Activated naive CD4-positive, alpha-beta T cell treated with anti-CD3 and anti-CD28 coated beads, Interleukin-2, amount 50 U/mL, for 16 hours (primary cell): ENCODE results near the gene NUDT16.

ENCODE experiments used
- DNase-seq: peaks from one replicate; pipeline ENCODE4 v3.0.0-alpha.2; 2020

Gene NUDT16

DNA sequence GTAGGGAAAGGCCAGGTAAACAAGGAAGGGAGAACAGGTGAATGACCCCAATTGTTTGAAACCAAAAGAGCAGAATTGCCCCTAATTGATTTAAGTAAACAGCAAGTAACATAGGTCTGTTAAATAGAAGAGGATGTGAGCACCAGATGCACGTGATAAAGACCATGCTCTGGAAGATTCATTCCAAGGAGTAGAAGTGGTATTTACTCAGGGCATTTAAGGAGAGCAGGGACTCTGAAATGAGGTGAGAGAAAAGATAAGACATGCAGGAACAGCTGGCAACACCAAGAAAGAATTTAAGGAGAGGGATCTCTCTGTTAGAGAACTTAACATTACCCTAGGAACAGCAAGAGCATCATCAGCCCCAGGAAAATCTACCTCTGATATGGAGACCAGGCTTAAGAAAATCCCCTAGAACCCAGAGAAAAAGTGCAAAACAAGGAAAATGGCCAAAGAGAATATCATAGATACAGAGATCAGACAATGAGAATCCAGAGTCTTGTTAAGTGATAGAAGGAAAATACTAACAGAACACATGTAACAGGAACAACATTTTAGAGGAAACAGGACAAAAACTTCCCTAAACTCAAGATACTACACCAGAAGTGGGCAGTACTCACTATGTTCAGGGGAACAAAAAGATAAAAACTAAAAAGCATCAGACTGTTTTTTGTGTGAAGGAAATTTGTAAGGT lies 6.4 kb downstream of the NUDT16 start:
- no peak for DNase-seq

DNA sequence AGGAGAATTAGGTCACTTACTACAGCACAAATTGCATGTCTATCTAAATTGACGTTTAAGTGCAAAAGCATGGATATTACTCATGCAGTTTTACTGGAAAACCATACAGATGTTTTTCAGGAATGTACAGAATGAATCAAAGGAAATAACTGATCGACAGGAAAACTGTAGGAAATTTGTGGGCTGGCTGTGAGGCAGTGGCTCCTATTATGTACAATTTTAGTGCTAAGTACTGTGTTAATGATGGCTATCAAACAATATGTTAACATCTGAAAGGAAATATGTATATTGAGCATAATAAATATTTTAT lies 6.9 kb downstream of the NUDT16 start:
- DNase-seq, result no peak

DNA sequence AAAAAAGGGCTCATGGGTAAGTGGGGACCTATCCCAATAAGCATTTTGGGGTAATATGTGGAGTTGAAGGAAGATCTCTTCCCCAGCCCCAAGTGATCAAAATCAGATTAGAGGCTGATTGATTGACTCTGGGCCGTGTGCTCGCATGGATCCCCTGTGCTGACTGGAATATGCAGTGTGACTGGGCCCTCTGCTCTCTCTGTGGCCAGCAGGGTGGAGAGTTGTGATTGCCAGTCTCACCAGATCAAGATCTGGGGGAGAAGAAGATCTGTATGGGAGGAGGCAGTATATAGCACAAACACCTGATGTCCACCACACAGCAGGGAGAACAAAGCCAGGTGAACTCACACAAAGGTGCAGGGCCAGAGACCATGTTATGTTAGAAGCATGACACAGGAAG lies 8.8 kb downstream of the NUDT16 start:
- no peak for DNase-seq

DNA sequence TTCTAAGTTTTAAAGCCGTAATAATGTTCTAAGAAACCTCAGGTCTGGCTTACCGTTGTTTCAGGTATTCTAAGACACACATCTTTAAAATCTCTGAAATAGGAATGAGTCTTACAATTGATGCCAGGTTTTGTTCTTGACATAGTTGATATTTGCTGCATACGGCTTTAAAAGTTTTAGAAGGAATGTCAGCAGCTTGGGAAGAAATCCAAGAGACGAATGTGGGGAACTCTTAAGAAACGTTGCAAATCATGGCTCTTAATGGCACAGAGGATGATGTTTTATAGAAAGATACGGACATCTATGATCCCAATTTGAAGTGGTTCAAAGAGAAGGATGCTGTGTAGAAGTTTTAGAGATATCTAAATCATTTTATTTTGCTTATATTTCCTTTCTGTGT lies 11.5 kb downstream of the NUDT16 start:
- DNase-seq, result no peak

DNA sequence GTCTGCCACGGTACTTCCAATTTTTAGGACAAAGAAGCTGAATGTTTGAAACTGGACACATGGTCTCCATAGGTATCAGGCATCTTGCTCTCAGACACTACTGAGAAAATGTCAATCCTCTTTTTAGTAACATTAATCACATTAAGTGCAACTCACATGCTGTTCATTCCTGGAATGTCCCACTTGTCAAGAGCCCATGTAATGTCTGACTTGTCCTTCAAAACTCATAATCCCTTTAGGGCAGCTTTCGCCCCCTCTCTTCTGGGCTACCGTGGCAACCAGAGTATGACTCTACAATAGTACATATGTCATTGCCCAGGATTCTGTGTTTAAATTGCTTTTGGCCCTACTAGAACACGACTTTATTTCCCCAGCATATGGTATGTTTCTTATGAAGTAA lies 12.3 kb downstream of the NUDT16 start:
- no peak for DNase-seq

DNA sequence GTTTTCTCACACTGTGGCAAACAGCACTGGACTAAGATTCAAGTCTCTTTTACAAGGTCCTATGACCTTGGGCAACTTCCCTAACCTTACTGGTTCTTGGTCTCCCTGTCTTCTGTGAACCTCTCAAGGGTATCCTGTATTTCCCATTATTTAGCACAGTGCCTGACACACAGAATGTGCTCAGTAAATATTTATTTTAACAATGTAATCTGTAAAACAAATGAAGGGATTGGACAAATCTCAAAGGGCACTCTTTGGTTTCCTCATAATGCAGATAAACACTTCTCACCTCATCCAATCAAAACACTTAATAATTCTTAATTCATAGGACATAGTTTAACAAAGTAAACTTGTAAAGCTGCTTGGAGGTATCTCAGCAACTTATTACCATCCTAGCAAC lies 12.8 kb downstream of the NUDT16 start:
- DNase-seq, result no peak

DNA sequence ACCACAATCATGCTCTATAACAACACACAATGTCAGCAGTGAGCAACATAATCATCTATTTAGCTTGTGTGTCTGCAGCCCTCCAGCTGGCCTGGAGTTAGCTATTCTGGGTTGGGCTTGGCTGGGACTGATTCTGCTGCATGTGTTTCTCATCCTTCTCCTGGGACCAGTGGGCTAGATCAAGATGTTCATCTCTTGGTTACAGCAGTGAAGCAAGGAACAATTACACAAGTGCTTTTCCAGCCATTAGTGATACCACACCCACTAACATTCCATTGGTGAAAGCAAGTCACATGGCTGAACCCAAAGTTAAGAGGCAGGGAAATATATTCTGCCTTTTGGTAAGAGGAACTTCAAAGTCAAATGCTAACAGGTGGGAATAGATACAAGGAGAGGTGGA lies 14.6 kb downstream of the NUDT16 start:
- no peak for DNase-seq

DNA sequence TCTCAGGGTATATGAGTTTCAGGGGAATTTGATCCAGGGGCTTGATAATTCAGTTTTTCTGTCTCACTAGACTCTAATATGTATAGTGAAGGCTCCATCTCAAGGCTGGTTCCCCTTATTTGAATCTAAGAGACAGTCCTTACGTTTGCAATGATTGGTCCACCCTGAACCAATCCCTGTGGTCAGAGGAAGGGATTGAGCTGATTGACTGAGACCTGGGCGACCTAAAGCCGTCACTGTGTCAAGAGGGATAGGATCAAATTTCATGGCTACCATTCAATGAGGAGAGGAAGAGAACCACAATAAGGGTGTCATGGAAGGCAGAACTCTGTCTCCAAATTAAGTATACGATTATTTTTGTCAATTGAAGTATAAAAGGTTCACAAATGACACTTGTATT lies 16.3 kb downstream of the NUDT16 start:
- DNase-seq, result no peak

DNA sequence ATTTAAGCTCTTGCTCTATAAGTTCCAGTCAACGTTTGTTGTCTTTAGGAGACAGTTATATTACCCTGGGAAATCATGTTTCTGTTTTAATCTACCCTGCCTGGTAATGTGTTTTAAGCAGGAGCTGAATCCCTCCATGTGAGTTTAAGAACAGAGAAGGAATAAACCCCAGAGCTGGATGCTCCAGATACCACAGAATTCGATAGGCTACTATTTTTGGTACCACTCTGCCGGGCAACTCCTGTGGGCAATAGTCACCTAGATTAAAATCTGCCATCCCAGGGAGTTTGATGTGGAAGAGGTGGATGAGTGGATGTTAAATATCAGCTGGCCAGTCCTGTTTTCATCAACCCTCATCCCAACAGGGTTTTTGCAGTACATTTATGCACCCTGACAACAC lies 20.4 kb downstream of the NUDT16 start:
- DNase-seq, result no peak

DNA sequence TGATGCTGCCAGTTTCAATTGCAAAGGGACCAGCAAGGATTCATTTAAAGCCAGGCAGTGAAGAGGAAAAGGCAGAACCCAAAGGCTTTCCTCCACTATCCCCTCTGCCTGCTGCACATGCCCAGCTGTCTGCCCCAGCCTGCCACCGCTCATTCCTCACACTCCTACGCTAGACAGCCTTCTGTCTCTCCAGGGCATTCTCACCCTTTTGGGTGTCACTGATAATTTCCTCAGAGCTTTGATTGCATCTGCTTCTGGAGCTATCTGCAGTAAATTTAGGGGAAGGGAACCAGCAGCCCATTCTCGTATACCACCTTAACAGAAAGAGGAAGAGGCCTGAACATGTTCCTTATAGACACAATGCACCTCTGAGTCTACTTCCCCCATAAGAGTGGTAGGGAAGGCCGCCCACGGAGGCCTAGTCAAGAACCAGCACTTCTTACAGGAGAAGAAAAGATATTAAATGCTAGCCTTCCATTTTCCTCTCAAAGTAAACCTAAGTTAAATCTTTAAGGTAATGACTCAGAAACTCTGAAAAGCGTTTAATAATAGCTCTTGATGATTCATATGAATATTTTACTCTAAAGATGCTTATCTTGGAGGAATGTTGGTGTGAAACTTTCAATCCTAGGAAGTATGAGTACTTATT lies 20.9 kb downstream of the NUDT16 start:
- DNase-seq, result no peak

DNA sequence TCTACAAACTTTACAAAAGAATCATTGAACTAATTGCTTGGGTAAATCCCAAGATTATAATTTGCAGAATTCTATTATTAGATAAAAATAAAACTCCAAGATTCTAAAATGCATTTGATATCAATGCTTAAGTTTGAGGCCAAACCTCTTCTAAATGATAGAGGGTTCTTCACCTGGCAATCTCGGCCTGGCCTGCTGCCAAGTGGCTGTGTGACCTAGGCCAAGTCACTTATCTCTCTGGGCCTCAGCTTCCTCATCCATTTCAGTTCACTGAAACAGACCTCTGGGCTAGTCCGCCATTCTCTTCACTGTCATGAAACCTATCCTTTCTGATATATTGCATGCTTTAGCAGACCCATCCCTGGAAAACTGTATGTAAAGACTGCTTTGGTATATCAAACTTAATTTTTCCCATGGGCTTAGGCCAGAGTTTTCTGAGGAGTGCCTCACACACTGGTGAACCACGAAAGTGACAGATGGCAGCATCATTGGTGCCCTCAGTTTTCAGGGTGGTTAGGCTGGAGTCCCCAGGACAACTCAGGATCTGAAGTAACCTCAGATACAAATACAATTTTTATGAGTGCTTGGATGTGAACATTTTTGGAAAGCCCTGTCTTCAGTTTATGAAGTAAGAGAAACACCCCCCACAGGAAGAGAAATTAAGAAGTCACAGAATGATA lies 21.8 kb downstream of the NUDT16 start:
- no peak for DNase-seq

DNA sequence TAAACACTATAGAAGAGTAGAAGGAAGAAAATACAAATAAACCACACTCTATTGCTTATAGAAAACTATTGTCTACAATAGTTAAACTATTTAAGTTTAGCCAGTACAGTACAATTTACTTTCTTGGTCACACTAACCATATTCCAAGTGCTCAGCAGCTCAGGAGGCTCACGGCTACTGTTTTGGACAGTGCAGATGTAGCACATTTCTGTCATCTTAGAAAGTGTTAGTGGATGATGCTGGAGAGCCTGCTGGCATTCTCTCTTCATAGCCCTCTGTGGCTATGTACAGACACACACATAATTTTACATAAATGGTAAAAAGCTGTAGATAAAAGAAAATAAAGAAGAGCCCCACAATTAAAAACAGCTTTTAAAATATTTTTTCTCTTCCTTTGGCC lies 23.8 kb downstream of the NUDT16 start:
- no peak for DNase-seq

DNA sequence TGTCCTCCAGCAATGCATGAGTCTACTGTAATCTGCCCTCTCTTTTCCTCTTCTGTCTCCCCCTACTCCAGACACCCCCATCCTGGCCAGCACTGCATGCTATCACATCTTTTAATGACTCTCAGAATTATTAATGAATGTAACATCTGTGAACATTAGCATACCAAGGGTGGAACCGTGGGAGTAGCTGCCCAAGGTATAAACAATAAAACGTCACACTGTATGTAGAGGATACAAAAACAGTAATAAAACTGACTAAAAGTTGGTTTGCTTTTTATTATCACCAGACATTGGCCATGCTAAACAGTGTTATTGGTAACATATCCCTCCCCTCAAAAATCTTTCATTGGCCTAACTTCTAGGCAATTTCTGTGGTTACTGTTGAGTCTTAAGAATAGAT lies 24.7 kb downstream of the NUDT16 start:
- no peak for DNase-seq

DNA sequence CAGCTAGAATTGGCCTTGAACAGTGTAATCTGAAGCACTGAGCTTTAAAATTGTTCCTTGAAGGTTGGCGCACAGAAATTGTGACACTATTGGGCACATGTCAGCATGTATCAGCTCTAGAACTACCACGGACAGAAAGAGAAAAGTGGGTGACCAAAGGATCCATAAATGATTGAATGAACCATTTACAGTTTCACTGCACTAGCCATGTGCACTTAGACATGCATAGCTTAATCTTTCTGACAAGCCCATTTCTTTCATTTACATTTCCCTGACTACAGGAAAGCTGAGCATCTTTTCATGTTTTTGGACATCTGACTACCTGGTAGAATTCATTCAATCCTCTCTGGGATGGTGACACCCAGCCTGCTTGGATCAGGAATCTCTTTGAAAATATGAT lies 36.2 kb downstream of the NUDT16 start:
- no peak for DNase-seq

DNA sequence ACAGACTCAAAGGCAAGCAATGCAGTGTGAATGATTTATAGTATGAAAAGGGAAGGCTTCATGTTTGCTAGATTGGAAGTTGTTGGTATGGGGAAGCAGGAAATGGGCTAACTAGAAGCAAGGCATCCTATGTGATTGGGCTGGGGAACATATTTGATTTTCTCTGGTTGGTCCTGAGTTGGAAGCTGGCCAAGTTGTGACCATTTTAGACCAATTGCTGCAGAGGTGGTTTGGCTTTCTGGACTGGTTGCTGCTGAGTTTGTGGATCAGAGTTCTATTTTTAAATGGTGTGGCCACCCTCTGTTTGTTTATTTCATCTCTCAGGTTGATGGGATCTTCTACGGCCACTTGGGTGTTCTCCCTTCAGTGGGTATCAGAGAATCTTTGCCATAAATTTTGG lies 39.7 kb downstream of the NUDT16 start:
- DNase-seq, result no peak

DNA sequence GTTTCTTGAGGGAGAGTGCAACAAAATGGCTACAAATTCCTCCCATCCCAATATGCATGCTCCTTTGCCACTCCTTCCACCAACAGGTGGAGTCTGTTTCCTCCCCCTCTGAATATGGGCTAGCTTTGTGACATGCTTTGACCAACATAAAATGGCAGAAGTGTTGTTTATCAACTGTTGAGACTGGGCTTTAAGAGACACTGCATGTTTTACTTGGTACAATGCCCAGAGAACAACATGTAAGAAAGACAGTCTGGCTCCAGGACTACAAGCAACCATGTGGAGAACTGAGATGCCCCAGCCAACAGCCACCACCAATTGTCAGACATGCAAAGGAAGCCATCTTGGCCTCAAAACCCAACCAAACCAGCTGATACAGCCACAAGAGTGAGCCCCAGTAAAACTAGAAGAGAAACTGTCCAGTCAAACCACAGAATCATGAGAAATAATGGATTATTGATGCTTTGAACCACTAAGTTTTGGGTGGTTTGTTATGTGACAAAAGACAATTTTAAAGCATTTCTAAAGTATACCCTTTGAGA lies 40.5 kb downstream of the NUDT16 start:
- no peak for DNase-seq

DNA sequence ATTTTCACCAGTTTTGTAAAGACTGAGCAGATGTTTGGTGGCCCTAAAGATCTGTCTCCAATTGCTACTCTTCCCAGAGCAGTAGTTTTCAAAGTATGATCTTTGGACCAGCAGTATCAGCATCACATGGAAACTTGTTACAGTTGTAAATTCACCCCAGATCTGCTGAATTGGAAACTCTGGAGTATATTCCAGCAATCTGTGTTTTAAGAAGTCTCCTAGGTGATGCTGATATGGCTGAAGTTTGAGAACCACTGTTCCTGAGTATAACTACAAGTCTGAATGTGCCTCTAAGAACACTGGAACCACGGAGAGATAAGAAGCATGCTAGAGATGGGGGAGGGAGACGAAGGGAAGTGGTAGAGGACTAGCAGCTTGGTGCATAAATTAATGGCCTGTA lies 45.7 kb downstream of the NUDT16 start:
- DNase-seq, result no peak

DNA sequence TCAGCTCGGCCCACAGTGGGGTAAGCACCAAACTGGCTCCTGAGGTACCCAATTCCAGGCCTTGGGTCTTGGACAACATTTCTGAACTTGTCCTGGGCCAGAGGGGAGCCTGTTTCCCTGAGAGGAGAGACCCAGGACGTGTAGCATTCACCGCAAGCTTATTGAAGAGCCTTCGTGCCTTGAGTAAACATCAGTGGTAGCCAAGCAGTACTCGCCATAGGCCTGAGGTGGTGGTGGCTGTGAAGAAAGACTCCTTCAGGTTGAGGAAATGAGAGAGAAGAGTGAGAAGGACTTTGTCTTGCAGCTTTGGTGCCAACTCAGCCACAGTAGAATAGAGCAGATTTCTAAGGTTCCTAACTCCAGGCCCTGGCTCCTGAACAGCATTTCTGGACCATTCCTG lies 50.2 kb downstream of the NUDT16 start:
- no peak for DNase-seq

DNA sequence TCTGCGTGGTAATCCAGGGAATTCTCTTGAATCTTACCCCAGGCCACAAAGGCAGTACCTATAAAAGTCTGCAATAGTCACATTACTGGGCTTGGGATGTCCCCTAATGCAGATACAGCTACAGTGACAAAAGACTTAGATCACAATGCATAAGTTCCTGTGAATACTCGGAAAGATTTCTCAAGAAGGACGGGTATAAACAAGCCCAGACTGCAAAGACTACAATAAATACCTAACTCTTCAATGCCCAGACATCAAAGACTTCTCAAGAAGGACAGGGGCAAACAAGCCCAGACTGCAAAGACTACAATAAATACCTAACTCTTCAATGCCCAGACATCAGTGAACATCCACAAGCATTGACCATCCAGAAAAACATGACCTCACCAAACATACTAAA lies 50.9 kb downstream of the NUDT16 start:
- DNase-seq, result no peak

DNA sequence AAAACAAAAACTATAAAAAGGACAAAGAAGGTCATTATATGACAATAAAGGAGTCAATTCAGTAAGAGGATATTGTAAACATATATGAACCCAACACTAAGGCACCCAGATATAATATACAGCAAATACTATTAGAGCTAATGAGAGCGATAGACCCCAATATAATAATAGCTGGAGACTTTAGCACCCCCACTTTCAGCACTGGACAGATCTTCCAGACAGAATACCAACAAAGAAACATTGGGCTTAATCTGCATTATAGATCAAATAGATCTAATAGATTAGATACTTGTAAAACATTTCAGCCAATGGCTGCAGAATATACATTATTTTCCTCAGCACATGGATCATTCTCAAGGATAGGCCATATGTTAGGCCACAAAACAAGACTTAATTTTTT lies 53.4 kb downstream of the NUDT16 start:
- no peak for DNase-seq
